GF-D8 (cell line): ENCODE results near the gene DGLUCY.
"Not testable (repeated sequence)": the region's sequence is repeated elsewhere in the genome, so short reads cannot be mapped to it uniquely, and the experiment has no call there.

Source experiments
- DNase-seq: peaks from one replicate; lab custom pipeline; 2025; lab: John Stamatoyannopoulos, UW

Gene DGLUCY

DNA sequence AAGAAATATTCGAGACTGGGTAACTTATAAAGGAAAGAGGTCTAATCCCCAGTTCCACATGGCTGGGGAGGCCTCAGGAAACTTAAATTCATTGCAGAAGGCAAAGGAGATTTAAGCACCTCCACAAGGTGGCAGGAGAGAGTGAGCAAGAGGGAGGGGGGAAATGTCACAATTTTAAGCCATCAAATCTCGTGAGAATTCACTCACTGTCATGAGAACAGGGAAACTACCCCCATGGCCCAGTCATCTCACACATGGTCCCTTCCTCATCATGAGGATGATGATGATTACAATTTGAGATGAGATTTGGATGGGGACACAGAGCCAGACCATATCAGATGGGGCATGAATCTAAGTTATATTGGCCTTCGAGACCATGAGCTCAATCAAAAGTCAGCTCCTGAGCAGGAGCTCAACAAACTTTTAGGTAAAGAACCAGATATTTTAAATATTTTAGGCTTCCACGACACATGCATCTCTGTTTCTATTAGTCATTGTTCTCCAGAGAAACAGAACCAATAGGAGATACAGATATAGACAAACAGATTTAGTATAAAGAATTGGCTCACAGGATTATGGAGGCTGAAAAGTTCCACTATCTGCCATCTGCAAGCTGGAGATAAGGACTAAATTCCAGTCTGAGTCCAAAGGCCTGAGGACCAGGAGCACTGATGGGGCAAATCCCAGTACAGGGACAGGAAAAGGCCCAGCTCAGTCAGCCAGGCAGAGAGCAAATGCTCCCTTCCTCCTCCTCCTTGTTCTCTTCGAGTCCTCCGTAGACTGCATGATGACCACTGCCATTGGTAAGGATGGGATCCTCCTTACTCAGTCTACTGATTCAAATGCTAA is 24.9 kb downstream of the DGLUCY start:
- no peak for DNase-seq

DNA sequence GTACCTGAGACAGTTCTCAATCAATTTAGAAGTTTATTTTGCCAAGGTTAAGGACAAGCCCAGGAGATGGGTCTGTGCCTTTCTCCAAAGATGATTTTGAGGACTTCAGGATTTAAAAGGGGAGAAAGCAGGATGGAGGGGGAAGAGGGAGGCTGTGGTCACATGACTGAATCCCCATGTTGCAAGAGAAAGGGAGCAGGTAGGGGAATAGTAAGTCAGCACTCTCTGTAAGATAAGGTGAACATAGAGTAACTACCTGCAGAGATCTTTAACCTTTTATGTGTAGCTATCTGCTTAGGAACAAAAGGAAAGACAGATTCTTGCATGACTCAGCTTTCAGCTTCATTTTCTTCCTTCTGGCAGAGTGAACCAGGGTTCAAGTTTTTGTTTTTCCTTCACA is 25.9 kb downstream of the DGLUCY start:
- DNase-seq: no peak

DNA sequence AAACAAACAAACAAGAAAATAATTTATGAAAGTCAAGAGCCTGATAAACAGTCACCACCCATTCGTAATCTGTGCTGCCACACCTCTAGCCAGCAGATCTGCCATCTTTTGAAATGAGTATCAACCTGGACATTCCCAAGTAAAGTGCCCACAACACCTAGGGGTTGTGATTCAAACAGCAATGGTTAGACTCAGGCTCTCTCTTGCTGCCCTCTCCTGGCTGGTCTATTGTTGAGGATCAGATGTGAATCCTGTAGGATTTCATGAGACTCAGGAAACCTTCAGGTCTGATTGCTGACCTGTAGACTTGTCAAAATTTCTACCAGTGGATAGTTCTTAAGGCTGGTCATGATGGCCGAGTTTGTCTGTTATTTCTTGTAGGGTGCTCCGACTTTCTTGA is 26.8 kb downstream of the DGLUCY start:
- no peak for DNase-seq

DNA sequence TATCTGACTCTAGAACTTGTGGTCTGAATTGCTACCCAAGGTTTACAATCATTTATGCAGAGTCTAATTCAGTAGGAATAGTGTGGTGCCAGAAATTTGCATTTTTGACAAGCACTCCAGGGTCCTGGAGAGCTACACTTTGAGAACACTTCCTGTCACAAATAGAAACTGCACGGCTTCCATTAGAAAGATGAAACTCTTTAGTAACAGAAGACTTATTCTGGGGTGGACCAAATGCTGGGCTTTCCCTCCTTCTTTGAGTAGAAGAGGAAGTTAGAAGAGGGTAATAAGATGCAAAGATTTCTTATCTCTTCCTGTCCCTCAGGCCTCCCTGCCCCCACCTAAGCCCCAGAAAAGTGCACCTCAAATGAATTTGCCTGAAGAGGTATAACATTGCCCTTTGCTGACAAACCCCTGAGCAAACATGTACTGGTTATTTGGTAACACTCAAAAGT is 28.4 kb downstream of the DGLUCY start:
- peak; percentile 51 for DNase-seq

DNA sequence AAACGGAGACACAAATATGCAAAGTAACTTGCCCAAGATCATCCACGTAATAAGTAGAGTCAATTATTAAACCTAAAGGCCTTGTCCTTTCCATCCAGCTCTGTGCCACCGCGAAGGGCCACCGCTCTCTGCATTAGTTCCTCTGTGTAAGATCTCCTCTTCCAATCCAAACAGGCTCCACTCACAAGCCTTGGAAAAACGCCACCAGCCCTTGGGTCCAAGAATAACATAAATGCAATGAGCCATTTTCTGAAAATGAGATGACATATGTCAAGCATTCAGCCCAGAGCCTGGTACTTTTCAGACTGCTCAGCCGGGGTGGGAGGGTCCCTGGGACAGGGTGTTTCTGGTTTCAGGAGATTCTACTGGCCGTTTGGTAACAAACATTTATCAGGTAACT is 30.0 kb downstream of the DGLUCY start:
- no peak for DNase-seq

DNA sequence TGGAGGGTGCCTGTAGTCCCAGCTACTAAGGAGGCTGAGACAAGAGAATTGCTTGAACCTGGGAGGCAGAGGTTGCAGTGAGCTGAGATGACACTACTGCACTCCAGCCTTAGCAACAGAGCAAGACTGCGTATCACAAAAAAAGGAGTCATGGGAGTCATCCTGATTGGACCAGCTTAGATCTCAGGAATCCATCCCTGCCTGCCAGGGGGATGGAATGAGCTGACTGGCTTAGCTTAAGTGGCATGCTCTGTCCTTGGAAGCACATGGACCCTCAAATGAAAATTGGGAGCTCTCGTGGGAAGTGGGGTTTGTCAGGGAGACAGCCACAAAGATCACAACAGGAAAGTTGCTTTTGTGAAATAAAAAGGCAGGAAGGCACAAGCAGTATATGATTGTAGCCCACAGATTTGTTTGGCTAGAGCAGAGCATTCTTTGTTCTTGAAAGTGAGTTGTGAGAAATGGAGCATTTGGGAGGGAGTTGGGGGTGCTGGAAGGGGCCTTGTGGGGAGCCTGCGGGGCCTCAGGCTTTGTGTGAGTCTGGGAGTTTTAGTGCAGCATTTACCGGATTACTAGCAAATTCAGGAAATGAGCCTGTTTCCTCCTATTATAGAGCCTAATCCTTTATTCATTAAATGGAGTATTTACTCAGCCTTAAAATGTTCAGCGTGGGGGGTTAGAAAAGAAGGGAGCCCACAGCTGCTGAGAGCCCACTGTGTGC is 30.7 kb downstream of the DGLUCY start:
- no peak for DNase-seq

DNA sequence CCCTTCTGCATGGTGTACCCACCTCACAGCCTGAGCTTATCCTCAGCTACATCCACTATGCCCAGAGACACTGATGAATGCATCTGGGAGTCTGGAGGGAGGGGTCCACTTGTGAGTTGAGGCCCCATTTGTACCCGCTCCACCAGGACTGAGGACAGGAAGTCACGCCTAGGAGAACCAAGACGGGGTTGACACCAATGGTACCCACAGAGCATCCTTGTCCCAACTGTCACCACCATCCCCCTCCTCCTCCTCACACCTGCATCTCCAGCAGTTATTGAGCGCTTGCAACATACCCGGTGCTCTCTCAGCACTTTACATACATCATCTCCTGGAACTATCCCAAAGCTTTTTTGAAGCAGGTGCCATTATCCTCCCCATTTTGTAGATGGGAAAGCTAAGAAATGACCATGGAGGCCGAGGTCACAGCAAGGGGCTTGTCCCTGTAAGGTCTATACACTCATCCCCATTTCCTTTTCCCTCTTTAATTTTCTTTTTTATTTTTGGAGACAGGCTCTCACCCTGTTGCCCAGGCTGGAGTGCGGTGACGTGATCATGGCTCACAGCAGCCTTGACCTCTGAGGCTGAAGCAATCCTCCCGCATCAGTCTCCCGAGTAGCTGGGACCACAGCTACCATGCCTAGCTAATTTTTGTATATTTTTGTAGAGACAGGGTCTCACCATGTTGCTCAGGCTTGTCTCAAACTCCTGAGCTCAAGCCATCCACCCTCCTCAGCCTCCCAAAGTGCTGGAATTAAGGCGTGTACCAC is 31.7 kb downstream of the DGLUCY start:
- DNase-seq: no peak

DNA sequence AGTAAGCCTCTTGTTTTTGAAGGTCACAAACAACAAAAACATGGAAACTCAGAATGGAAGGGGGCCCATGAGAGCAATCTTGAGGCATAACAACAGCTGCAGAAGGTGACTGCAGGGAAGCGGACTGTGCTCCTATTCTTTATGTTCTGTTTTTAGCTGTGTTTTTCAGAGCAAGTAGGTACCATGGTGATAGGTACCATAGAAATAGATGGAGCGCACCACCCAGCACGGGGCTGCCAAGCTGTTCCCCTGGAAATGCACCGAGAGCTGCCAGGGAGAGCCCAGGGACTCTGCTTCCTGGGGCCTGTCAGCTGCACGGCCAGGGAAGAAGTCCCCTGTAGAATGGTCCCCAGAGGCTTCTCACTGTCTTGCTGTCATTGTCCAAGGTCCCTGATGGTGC is 32.8 kb downstream of the DGLUCY start:
- no peak for DNase-seq

DNA sequence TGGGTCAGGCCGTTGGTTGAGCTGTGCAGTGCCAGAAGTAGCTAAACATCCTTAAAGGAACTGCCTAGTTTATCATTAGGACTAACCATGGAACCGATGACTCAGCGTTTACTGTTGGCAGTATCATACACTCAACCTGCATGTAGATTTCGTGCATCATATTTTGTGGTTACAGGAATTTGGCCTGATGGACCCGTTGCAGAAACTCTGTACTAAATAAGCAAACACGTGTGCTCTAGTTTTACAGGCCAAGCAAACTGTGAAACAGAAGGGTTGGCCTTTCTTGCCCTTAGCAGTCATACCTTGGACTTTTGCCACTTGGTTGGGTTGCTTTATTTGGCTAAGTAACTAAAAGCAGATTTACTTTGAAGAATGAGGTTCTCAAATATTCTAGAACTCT is 35.6 kb downstream of the DGLUCY start:
- no peak for DNase-seq

DNA sequence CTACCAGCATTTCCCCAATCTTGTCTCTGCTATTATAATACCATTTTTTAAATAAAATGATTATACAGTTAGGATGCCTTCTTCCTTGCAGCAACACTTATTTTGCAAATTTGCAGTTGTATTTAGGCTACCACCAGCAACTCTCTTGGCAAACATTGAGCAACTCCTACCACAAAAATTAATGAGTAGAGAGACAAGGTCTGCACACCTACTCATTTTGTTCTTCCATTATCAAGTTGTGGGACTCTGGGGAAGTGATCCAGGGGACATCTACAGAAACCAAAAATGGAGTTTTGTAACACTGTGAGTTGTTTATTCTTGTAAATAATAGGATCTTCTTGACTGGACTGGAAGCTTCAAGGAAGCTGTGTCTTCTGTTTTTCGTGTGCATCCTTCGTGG is 38.6 kb downstream of the DGLUCY start:
- no peak for DNase-seq

DNA sequence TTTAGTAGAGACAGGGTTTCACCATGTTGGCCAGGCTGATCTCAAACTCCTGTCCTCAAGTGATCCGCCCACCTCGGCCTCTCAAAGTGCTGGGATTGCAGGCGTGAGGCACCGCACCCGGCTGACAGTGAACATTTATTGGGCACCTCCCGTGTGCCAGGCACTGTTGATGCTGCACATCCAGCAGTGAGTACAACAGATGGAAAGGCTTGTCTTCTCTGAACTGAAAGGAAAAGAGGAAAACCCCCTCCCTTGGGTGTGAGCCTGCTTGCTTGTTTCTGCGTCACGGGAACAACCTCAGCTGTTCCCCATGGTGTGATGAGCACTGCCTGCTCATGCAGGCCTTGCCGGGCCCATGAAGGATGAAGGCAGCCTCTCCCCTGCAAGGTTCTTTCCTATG is 39.5 kb downstream of the DGLUCY start:
- no peak for DNase-seq

DNA sequence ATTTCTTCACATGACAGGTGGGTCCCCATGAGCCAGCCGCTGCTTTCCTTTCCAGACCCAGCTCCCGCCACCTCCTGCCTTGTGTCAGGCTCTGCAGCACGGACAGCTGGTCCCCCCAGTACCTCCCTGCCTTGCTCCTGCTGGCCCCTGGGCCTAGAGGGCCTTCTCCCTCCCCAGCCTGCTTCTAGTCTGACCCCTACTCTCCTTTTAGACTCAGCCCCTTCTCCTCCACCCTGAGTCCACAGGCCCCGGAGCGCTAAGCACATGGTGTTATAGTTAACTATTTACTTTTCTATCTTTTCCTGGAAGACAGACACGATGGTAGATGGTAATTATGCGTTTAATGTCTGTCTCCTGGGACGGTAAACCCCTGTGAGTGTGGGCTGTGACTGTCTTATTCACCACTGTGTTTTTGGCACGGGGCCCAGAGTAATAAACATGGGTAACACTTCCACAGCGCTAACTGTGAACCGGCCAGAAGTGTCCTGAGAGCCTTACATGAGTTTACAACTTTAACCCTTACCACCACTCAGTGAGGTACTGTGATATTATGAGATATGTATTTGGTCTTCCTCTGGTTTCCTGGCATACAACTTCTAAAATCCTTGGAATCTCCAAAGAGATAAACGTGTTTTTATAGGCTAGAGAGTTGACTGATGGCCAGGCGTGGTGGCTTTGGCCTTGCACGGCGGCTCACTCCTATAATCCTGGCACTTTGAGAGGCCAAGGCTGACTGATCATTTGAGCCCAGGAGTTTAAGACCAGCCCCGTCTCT is 41.2 kb downstream of the DGLUCY start:
- DNase-seq: peak; percentile 24

DNA sequence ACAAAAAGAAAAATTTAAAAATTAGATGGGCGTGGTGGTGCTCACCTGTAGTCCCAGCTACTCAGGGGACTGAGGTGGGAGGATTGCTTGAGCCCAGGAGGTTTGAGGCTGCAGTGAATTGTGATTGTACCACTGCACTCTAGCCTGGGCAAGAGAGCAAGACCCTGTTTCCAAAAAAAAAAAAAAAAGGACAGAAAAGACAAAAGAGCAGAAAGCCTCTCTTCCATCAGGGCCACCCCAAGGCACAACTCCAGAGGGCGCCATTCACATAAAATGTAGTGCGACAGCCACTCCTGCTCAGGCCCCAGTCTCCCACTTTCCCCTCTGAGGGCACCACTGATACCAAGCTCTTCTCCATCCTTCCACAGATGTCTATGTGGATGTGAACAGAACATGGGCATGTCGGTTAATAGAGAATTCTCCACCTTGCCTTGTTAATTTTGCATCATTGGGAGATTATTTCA is 41.8 kb downstream of the DGLUCY start:
- DNase-seq: no peak

DNA sequence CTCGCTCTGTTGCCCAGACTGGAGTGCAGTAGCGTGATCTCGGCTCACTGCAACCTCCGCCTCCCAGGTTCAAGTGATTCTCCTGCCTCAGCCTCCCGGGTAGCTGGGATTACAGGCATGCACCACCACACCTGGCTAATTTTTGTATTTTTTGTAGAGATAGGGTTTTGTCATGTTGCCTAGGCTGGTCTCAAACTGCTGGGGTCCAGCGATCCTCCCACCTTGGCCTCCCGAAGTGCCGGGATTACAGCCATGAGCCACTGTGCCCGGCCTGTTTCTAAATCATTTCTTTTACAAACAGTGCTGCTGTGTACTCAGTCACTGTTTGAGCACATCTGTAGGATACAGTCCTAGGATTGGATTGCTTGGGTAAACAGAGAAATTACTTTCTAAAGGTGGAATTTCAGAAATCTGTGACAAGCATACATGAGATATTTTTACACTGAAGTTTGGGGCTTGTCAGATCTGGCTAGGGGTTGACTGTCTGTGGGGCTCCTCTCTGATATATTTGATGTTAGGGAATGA is 42.3 kb downstream of the DGLUCY start:
- not testable (repeated sequence) for DNase-seq

DNA sequence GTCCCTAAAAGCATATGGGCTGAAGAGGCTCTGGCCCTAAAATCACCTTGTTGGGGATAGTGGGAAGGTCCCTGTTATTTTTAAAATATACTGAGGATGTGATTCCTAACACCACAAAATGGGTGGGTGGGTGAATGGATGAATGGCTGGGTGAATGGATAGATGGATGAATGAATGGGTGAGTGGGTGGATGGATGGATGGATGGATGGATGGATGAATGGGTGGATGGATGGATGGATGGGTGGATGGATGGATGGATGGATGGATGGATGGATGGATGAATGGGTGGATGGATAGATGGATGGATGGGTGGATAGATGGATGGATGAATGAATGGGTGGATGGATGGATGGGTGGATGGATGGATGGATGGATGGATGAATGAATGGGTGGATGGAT is 43.0 kb downstream of the DGLUCY start:
- DNase-seq: not testable (repeated sequence)

DNA sequence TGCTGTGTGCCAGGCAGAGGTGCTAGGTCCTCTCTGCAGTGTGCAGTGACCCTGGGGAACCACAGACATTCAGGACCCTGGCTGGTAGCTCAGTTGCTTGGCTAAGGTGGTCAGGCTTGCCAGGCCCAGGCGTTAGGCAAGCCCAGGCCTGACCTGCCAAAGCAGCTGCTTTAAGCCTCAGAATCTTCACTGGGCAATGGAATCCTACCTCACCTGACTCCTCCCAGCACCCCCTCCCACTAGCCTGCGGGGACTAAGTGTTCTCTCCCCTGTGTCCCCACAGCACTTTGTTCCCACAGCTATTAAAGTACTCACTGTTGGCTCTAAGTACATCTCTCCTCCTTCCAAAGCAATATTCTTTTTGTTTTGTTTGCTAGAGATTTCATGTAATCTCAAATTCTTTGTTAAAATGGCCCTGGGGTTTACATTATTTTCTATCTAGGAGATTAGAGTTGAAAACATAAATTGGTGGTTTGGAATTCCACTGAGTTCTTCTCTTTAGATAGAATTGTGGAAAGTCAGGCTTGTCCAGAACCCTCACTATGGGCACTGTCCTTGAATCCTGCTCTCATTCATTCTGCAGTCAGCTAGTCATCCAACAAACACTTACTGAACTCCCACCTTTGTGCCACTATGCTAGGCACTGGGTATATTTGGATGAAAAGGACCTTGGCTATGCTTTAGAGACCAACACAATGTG is 44.4 kb downstream of the DGLUCY start:
- DNase-seq: no peak

DNA sequence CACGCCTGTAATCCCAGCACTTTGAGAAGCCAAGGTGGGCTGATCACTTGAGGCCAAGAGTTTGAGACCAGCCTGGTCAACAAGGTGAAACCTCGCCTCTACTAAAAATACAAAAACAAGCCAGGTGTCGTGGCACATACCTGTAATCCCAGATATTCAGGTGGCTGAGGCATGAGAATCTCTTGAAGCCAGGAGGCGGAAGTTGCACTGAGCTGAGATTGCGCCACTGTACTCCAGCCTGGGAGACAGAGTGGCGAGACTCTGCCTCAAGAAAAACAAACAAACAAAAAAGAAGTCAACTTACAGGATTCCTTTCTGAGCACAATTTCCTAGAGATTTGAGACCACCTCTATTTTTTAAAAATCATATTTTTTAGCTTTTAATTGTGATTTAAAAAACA is 45.3 kb downstream of the DGLUCY start:
- no peak for DNase-seq

DNA sequence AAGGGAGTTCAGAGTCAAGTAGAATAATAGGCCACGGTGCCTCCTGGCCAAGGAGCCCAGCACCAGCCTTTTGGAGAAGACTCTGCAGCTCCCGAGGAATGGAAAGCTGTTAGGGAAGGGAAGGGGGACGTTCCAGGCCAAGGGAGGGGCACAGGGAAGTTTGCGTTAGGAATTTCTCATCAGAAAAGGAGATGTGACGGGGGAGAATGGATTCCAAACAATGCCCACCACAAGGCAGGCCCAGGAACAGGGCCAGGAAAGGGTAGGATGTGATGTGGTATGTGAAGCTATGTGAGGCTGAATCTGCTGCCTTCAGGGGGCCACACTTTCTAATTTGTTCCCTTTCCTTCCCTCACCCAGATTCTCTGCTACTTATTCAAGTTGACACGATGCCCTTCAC is 46.0 kb downstream of the DGLUCY start:
- DNase-seq: no peak

DNA sequence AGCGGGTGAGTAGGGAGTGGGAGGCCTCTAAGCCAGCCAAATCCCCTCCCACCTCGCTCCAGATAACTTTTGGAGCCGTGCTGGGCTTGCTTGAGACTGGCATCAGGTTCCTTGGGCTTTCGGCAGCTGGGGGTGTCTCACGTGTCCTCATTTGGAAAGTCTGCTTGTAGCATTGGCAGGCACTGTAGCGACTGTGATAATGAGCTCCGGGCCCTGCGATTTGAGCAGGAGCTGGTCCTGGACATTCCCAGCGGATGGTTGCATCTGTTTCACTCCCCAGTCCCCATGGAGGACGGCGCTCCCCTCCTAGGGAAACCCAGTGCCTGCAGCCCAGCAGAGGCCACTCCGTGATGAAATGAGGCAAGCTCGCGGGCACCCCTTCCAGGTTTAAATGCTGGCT is 49.4 kb downstream of the DGLUCY start:
- DNase-seq: no peak

DNA sequence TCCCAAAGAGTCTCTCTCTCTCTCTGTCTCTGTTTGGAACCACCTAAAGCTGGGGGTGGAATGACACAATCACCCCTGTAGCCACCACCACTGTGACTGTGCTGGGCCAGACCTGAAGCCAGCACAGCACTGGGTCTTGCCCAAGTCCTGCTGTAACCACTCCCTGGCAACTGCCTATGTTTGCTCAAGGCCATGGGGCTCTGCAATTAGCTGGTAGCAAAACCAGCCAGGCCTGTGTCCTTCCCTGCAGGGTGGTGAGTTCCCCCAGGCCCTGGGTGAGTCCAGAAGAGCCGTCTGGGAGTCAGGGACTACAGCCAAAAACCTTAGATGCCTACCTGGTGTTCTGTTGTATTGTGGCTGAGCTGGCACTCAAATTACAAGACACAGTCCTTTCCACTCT is 50.8 kb downstream of the DGLUCY start:
- DNase-seq: no peak

DNA sequence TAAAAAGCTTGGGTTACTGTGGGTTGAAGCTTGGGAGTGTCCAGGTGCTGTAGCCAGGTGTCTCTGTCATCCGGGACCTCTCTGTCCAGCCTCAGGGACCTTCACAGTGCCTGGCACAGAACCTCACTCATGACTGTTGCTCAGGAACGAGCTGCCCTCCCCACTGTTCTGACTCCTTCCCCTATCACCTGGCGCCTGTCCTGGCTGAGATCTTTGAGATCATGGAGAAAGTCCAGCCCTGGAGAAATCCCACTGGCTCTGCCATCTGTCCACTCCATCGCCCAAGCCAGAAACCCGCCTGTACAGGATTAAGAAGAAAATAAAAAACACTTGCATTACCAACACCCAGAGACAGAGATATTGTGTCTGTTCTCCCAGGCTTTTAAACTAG is 53.5 kb downstream of the DGLUCY start:
- DNase-seq: no peak
